ENCODE results near the gene DLG4.

The DLG4 gene

DNA sequence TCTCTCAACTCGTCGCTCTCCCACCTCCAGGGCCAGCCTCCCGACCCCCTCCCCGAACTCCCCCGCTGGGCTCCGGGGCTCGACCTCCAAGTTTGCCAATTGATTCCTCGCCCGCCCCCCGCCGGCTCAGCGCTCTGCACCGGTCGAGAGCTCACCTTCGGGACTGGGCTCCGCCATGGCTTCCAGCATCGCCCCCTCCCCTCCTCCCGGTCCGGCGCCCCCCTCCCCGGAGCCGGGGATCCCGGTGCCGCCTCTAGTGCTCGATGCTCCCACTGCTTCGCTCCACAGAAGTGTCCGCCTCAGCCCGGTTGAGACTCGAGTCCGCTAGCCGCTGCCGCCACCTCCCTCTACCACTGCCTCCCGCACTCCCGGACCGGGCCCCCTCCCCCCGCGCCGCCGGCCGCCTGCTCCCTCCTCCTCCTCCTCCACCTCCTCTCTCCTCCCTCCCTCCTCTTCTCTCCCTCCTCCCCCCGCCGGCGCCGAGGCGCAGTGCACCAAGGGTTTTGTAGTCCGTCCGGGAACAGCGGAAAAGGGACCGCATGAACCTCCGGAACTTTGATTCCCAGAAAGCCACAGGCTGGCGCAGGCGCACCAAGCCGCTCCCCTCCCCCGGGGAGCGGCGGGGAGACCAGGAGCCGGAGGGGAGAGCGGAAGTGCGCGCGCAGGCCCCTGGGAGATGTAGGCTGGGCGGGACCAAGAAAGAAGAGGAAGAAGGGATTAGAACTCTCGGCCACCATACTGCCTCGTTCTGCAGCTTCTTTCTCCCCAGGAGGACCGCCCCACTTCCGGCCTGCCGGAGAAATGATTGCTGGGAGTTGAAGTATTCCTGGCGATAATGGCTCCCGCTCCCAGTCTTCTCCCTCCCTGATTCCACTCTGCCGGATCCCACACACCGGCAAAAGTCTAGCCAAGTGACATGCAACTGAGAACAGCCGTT, 19.7 kb upstream of the DLG4 start, which contains the start of gene PHF23 (continued):
- TF ChIP-seq ZNF394 (tag by site-specific recombination; IDR thresholded peaks at IDR 0.05; ENCODE audit: borderline replicate concordance) (peak; percentile 65; the same call in 1 of the 2 replicates), ZNF140 (tag by site-specific recombination; IDR thresholded peaks at IDR 0.05) (no peak), ZNF660 (tag by site-specific recombination; IDR thresholded peaks at IDR 0.05) (no peak), ZBTB21 (tag by site-specific recombination; IDR thresholded peaks at IDR 0.05) (no peak), ZFP69B (tag by site-specific recombination; IDR thresholded peaks at IDR 0.05) (no peak), SCRT2 (tag by site-specific recombination; IDR thresholded peaks at IDR 0.05) (no peak), SALL2 (tag by site-specific recombination; IDR thresholded peaks at IDR 0.05; ENCODE audit: borderline replicate concordance) (no peak), ZFHX2 (tag by site-specific recombination; conservative IDR thresholded peaks at IDR 0.05) (peak; percentile 89), KLF9 (tag by site-specific recombination; IDR thresholded peaks at IDR 0.05; ENCODE audit: low read depth) (peak; percentile 66; the same call in 1 of the 2 replicates), ZNF433 (tag by site-specific recombination; IDR thresholded peaks at IDR 0.05; ENCODE audit: low read depth) (no peak), ZNF391 (tag by site-specific recombination; IDR thresholded peaks at IDR 0.05; ENCODE audit: borderline replicate concordance, low read depth) (no peak), ZNF707 (tag by site-specific recombination; IDR thresholded peaks at IDR 0.05) (no peak), ZNF792 (tag by site-specific recombination; IDR thresholded peaks at IDR 0.05) (no peak), REPIN1 (tag by site-specific recombination; IDR thresholded peaks at IDR 0.05; ENCODE audit: low read depth) (no peak), ZNF133 (tag by site-specific recombination; IDR thresholded peaks at IDR 0.05) (no peak), KLF8 (tag by site-specific recombination; IDR thresholded peaks at IDR 0.05) (peak; percentile 77; the same call in 1 of the 2 replicates), ZNF404 (tag by site-specific recombination; IDR thresholded peaks at IDR 0.05) (no peak), ZNF621 (tag by site-specific recombination; IDR thresholded peaks at IDR 0.05) (no peak), ZNF777 (tag by site-specific recombination; IDR thresholded peaks at IDR 0.05; ENCODE audit: borderline replicate concordance) (0 out of 2 replicates have a peak, but pooled peaks have one; percentile 4), ZNF221 (tag by site-specific recombination; IDR thresholded peaks at IDR 0.05; ENCODE audit: borderline replicate concordance) (no peak)
- TF ChIP-seq, protein P1, sequence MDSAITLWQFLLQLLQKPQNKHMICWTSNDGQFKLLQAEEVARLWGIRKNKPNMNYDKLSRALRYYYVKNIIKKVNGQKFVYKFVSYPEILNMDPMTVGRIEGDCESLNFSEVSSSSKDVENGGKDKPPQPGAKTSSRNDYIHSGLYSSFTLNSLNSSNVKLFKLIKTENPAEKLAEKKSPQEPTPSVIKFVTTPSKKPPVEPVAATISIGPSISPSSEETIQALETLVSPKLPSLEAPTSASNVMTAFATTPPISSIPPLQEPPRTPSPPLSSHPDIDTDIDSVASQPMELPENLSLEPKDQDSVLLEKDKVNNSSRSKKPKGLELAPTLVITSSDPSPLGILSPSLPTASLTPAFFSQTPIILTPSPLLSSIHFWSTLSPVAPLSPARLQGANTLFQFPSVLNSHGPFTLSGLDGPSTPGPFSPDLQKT (IDR thresholded peaks at IDR 0.05; ENCODE audit: borderline replicate concordance, low read depth, low read length), result peak; percentile 74; the same call in 1 of the 2 replicates
- TF ChIP-seq, protein P2, sequence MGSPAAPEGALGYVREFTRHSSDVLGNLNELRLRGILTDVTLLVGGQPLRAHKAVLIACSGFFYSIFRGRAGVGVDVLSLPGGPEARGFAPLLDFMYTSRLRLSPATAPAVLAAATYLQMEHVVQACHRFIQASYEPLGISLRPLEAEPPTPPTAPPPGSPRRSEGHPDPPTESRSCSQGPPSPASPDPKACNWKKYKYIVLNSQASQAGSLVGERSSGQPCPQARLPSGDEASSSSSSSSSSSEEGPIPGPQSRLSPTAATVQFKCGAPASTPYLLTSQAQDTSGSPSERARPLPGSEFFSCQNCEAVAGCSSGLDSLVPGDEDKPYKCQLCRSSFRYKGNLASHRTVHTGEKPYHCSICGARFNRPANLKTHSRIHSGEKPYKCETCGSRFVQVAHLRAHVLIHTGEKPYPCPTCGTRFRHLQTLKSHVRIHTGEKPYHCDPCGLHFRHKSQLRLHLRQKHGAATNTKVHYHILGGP (tag by site-specific recombination; IDR thresholded peaks at IDR 0.05), result no peak
- TF ChIP-seq, protein P3, sequence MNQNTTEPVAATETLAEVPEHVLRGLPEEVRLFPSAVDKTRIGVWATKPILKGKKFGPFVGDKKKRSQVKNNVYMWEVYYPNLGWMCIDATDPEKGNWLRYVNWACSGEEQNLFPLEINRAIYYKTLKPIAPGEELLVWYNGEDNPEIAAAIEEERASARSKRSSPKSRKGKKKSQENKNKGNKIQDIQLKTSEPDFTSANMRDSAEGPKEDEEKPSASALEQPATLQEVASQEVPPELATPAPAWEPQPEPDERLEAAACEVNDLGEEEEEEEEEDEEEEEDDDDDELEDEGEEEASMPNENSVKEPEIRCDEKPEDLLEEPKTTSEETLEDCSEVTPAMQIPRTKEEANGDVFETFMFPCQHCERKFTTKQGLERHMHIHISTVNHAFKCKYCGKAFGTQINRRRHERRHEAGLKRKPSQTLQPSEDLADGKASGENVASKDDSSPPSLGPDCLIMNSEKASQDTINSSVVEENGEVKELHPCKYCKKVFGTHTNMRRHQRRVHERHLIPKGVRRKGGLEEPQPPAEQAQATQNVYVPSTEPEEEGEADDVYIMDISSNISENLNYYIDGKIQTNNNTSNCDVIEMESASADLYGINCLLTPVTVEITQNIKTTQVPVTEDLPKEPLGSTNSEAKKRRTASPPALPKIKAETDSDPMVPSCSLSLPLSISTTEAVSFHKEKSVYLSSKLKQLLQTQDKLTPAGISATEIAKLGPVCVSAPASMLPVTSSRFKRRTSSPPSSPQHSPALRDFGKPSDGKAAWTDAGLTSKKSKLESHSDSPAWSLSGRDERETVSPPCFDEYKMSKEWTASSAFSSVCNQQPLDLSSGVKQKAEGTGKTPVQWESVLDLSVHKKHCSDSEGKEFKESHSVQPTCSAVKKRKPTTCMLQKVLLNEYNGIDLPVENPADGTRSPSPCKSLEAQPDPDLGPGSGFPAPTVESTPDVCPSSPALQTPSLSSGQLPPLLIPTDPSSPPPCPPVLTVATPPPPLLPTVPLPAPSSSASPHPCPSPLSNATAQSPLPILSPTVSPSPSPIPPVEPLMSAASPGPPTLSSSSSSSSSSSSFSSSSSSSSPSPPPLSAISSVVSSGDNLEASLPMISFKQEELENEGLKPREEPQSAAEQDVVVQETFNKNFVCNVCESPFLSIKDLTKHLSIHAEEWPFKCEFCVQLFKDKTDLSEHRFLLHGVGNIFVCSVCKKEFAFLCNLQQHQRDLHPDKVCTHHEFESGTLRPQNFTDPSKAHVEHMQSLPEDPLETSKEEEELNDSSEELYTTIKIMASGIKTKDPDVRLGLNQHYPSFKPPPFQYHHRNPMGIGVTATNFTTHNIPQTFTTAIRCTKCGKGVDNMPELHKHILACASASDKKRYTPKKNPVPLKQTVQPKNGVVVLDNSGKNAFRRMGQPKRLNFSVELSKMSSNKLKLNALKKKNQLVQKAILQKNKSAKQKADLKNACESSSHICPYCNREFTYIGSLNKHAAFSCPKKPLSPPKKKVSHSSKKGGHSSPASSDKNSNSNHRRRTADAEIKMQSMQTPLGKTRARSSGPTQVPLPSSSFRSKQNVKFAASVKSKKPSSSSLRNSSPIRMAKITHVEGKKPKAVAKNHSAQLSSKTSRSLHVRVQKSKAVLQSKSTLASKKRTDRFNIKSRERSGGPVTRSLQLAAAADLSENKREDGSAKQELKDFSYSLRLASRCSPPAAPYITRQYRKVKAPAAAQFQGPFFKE (tag by site-specific recombination; IDR thresholded peaks at IDR 0.05; ENCODE audit: borderline replicate concordance), result 0 out of 2 replicates have a peak, but pooled peaks have one; percentile 65
- TF ChIP-seq, protein P4, sequence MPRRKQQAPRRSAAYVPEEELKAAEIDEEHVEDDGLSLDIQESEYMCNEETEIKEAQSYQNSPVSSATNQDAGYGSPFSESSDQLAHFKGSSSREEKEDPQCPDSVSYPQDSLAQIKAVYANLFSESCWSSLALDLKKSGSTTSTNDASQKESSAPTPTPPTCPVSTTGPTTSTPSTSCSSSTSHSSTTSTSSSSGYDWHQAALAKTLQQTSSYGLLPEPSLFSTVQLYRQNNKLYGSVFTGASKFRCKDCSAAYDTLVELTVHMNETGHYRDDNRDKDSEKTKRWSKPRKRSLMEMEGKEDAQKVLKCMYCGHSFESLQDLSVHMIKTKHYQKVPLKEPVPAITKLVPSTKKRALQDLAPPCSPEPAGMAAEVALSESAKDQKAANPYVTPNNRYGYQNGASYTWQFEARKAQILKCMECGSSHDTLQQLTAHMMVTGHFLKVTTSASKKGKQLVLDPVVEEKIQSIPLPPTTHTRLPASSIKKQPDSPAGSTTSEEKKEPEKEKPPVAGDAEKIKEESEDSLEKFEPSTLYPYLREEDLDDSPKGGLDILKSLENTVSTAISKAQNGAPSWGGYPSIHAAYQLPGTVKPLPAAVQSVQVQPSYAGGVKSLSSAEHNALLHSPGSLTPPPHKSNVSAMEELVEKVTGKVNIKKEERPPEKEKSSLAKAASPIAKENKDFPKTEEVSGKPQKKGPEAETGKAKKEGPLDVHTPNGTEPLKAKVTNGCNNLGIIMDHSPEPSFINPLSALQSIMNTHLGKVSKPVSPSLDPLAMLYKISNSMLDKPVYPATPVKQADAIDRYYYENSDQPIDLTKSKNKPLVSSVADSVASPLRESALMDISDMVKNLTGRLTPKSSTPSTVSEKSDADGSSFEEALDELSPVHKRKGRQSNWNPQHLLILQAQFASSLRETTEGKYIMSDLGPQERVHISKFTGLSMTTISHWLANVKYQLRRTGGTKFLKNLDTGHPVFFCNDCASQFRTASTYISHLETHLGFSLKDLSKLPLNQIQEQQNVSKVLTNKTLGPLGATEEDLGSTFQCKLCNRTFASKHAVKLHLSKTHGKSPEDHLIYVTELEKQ (tag by site-specific recombination; IDR thresholded peaks at IDR 0.05; ENCODE audit: borderline replicate concordance), result no peak
- TF ChIP-seq, protein P5, sequence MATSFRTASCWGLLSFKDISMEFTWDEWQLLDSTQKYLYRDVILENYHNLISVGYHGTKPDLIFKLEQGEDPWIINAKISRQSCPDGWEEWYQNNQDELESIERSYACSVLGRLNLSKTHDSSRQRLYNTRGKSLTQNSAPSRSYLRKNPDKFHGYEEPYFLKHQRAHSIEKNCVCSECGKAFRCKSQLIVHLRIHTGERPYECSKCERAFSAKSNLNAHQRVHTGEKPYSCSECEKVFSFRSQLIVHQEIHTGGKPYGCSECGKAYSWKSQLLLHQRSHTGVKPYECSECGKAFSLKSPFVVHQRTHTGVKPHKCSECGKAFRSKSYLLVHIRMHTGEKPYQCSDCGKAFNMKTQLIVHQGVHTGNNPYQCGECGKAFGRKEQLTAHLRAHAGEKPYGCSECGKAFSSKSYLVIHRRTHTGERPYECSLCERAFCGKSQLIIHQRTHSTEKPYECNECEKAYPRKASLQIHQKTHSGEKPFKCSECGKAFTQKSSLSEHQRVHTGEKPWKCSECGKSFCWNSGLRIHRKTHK (tag by site-specific recombination; IDR thresholded peaks at IDR 0.05), result no peak

Measured in HEK293 (cell line).